Right lobe of liver (tissue), 6 donors: Measurements from ENCODE around the gene PLCB4. TPM values are rescaled to one million over a fixed set of nuclear protein-coding genes. Genes with fewer than 3 reads are reported as not detected.

ENCODE experiments used
- ATAC-seq, 4 donors: fragments of 200-7000 bp; cut with Tn5 transposase; one replicate each; pipeline ENCODE4 v1.9.1; 2020; ENCODE audit warnings: mild to moderate bottlenecking in 4 of 4, moderate library complexity in 4 of 4
- DNase-seq, 3 donors: peaks; one replicate each; pipeline ENCODE4 v3.0.0-alpha.2; 2020
- H3K27ac ChIP-seq, 3 donors: fragments of 200-600 bp; one replicate each; pipeline ENCODE4 v1.8.0; 2022
- H3K27me3 ChIP-seq, 2 donors: fragments of 200-600 bp; one replicate each; pipeline ENCODE4 v1.8.0; 2022
- H3K36me3 ChIP-seq, 4 donors: fragments of 200-600 bp; sonication (generic) in 1 of 4; one replicate each; pipeline versions ENCODE4 v1.5.1 to v1.8.0; 2017 to 2022; ENCODE audit warnings: control low read depth in 1 of 4
- H3K4me1 ChIP-seq, 4 donors: fragments of 200-600 bp; sonication (generic) in 1 of 4; one replicate each; pipeline versions ENCODE4 v1.5.1 to v1.8.0; 2017 to 2022; ENCODE audit warnings: control low read depth in 1 of 4
- H3K4me3 ChIP-seq, 3 donors: fragments of 200-600 bp; one replicate each; pipeline ENCODE4 v1.8.0; 2022
- H3K9me3 ChIP-seq, 4 donors: fragments of 200-600 bp; sonication (generic) in 1 of 4; one replicate each; pipeline versions ENCODE4 v1.5.1 to v1.8.0; 2017 to 2022; ENCODE audit warnings: control low read depth in 1 of 4
- CTCF ChIP-seq, 4 donors: fragments of 200-600 bp in 3 of 4; fragments of 450-650 bp in 1 of 4; IDR thresholded peaks; one replicate each; pipeline versions ENCODE4 v1.5.1 to v1.8.0; 2016 to 2022; ENCODE audit warnings: antibody characterized with exemption in 4 of 4, mild to moderate bottlenecking in 2 of 4
- POLR2A ChIP-seq: fragments of 450-650 bp; IDR thresholded peaks from one replicate; pipeline ENCODE4 v1.6.1; 2017; ENCODE audit warnings: antibody characterized with exemption, mild to moderate bottlenecking
- WGBS: methylation state at CpG from one replicate; pipeline ENCODE4 v1.1.6; 2018; ENCODE audit warnings: low coverage, low lambda C conversion rate; ENCODE audit not compliant: insufficient coverage; ENCODE audit errors: missing lambda C conversion rate; 5-methylcytosine and 5-hydroxymethylcytosine counted together
- intact Hi-C, 2 donors: fragments of 100-400 bp; cut with DNase I; formaldehyde crosslinking; loops; one replicate each; pipeline versions ENCODE4 v1.11.2 to v1.14.1; 2022
- total RNA-seq, 6 experiments: library from RNA; depleted of rRNA in 2 of 6; stranded (reverse); fragments of >200 nt in 2 of 6; fragmentation: NEBNext Ultra II Directional in 3 of 6; extraction: Animal tissue kit (Norgen Biotek cat#: 25700) in 3 of 6; gene quantifications; one replicate each; pipeline versions ENCODE4 v1.1.0 to v1.2.4, GENCODE V29; 2016 to 2023
- donor health status: DM: no; HTN: yes; CAD: no.
- donor health status: DM: no; HTN: no; CAD: no.
- donor health status: DM: no; HTN: no; CAD: no.
- donor health status: DM: no; HTN: yes; CAD: no.
- donor health status: DM: no; HTN: yes; CAD: no.

Gene PLCB4
- total RNA-seq, 6 experiments from 2014 or later, result 0.04 to 0.20 (median 0.15) TPM

- no peak overlapping the region for H3K4me3 ChIP-seq
- ATAC-seq (no peak), DNase-seq (no peak)
- no peaks in the 10 kb centered on the region for H3K36me3 ChIP-seq
- intact Hi-C loops, result no loop called here
- H3K9me3 ChIP-seq, result no peaks in the 10 kb centered on the region
- no peaks in the 10 kb centered on the region for H3K4me1 ChIP-seq
- H3K27me3 ChIP-seq, result no peaks in the 10 kb centered on the region
- H3K27ac ChIP-seq, result no peak overlapping the region
- TF ChIP-seq CTCF (IDR thresholded peaks at IDR 0.05) (no peak), POLR2A (no peak)
- WGBS, result 10% methylated on average over 3 of the region's 3 CpGs
Measured at GRCh38 chr20:9136114-9136513, 67.2 kb downstream of the PLCB4 start.

GRCh38 chr20:9137001-9137400 is 68.1 kb downstream of the PLCB4 start:
- TF ChIP-seq POLR2A (no peak), CTCF (IDR thresholded peaks at IDR 0.05) (no peak)
- H3K27ac ChIP-seq, result no peak overlapping the region
- H3K4me3 ChIP-seq, result no peak overlapping the region
- no peaks in the 10 kb centered on the region for H3K9me3 ChIP-seq
- no peaks in the 10 kb centered on the region for H3K36me3 ChIP-seq
- ATAC-seq (no peak), DNase-seq (no peak)
- H3K27me3 ChIP-seq, result no peaks in the 10 kb centered on the region
- H3K4me1 ChIP-seq, result no peaks in the 10 kb centered on the region
- WGBS, result 35% methylated on average over 6 of the region's 7 CpGs
- intact Hi-C loops, result no loop called here

GRCh38 chr20:9139106-9139833 is 70.4 kb downstream of the PLCB4 start:
- ATAC-seq, result no peak
- no peak for TF ChIP-seq CTCF (IDR thresholded peaks at IDR 0.05)
- no peak for TF ChIP-seq POLR2A
- H3K4me1 ChIP-seq, result no peaks in the 10 kb centered on the region
- no peak overlapping the region for H3K4me3 ChIP-seq
- H3K36me3 ChIP-seq, result no peaks in the 10 kb centered on the region
- 57% methylated on average over 3 of the region's 3 CpGs for WGBS
- H3K9me3 ChIP-seq, result no peaks in the 10 kb centered on the region
- no peak for DNase-seq
- intact Hi-C loops, result no loop called here
- no peak overlapping the region for H3K27ac ChIP-seq
- H3K27me3 ChIP-seq, result no peaks in the 10 kb centered on the region

GRCh38 chr20:9140162-9140760 is 71.4 kb downstream of the PLCB4 start:
- DNase-seq, result no peak
- Histone ChIP-seq H3K4me3 (no peak overlapping the region), H3K4me1 (no peaks in the 10 kb centered on the region), H3K27me3 (no peaks in the 10 kb centered on the region), H3K36me3 (no peaks in the 10 kb centered on the region), H3K9me3 (no peaks in the 10 kb centered on the region), H3K27ac (no peak overlapping the region)
- no peak for TF ChIP-seq POLR2A
- no peak for TF ChIP-seq CTCF (IDR thresholded peaks at IDR 0.05)
- intact Hi-C loops, result no loop called here
- no peak for ATAC-seq
- 51% methylated on average over 5 of the region's 8 CpGs for WGBS
